Neural cell (in vitro differentiated cells): ENCODE results near the gene MEGF11. TPM values are rescaled to one million over a fixed set of nuclear protein-coding genes. Genes with fewer than 3 reads are reported as not detected.

Source experiments
- H2AFZ ChIP-seq: fragments of 200-600, 300-800 bp; sonication (generic), shearing (Covaris generic); 2 replicates; pipeline ENCODE4 v1.6.0; 2014; ENCODE audit warnings: low read depth, mild to moderate bottlenecking, antibody characterized with exemption, low read length, moderate library complexity
- H3F3A ChIP-seq: fragments of 200-600 bp; shearing (Covaris generic); 2 replicates; pipeline ENCODE4 v1.6.1; 2016; ENCODE audit warnings: mild to moderate bottlenecking, moderate library complexity, mixed read lengths, antibody characterized with exemption, low read length; ENCODE audit not compliant: insufficient read depth, poor library complexity, severe bottlenecking
- H3K27ac ChIP-seq: fragments of 200-600, 300-800 bp; sonication (generic), shearing (Covaris generic); 2 replicates; pipeline ENCODE4 v1.5.1; 2014; ENCODE audit warnings: mild to moderate bottlenecking, low read length, moderate library complexity
- H3K27me3 ChIP-seq: fragments of 300-800, 200-600 bp; sonication (generic), shearing (Covaris generic); 2 replicates; pipeline ENCODE4 v1.6.0; 2014; ENCODE audit warnings: mild to moderate bottlenecking, low read depth, low read length, moderate library complexity; ENCODE audit not compliant: insufficient read depth
- H3K36me3 ChIP-seq: fragments of 300-800, 200-600 bp; sonication (generic), shearing (Covaris generic); 2 replicates; pipeline ENCODE4 v1.5.1; 2014; ENCODE audit warnings: mild to moderate bottlenecking, antibody characterized with exemption, low read length, moderate library complexity; ENCODE audit not compliant: insufficient read depth
- H3K4me2 ChIP-seq: fragments of 300-800, 200-600 bp; sonication (generic), shearing (Covaris generic); 2 replicates; pipeline ENCODE4 v1.6.0; 2014; ENCODE audit warnings: mild to moderate bottlenecking, low read length
- H3K4me3 ChIP-seq: fragments of 300-800, 200-600 bp; sonication (generic), shearing (Covaris generic); 2 replicates; pipeline ENCODE4 v1.5.1; 2014; ENCODE audit warnings: mild to moderate bottlenecking, low read length, moderate library complexity
- H3K79me2 ChIP-seq: fragments of 200-600 bp; shearing (Covaris generic); replicated peaks from 2 replicates; pipeline ENCODE4 v1.6.0; 2014; ENCODE audit warnings: mild to moderate bottlenecking, low read length, moderate library complexity; ENCODE audit not compliant: insufficient read depth
- H3K9ac ChIP-seq: fragments of 300-800, 200-600 bp; sonication (generic), shearing (Covaris generic); 2 replicates; pipeline ENCODE4 v1.6.1; 2016; ENCODE audit warnings: mild to moderate bottlenecking, low read length, mixed read lengths
- H3K9me2 ChIP-seq: fragments of 200-600 bp; shearing (Covaris generic); 2 replicates; pipeline ENCODE4 v1.6.1; 2016; ENCODE audit warnings: mild to moderate bottlenecking, low read length, mixed read lengths; ENCODE audit not compliant: insufficient read depth
- H3K9me3 ChIP-seq: fragments of 200-600, 300-800 bp; sonication (generic), shearing (Covaris generic); 2 replicates; pipeline ENCODE4 v1.6.1; 2016; ENCODE audit warnings: mild to moderate bottlenecking, mixed run types, low read length, moderate library complexity, mixed read lengths
- H4K20me1 ChIP-seq: fragments of 200-600 bp; shearing (Covaris generic); 2 replicates; pipeline ENCODE4 v1.6.1; 2016; ENCODE audit warnings: mild to moderate bottlenecking, mixed run types; ENCODE audit not compliant: insufficient read depth
- EP300 ChIP-seq: fragments of 450-650 bp; conservative IDR thresholded peaks from 2 replicates; pipeline ENCODE4 v1.6.1; 2014; ENCODE audit warnings: antibody characterized with exemption, mild to moderate bottlenecking, moderate library complexity; ENCODE audit not compliant: poor library complexity, severe bottlenecking
- EZH2 ChIP-seq: fragments of 200-600, 300-800 bp; shearing (Covaris generic), sonication (generic); IDR thresholded peaks from 2 replicates; pipeline ENCODE4 v1.6.1; 2014; ENCODE audit warnings: antibody characterized with exemption, low read length, borderline replicate concordance, mild to moderate bottlenecking; ENCODE audit not compliant: insufficient read depth, poor library complexity, severe bottlenecking
- MXI1 ChIP-seq: fragments of 450-650 bp; conservative IDR thresholded peaks from 2 replicates; pipeline ENCODE4 v1.6.1; 2014; ENCODE audit warnings: antibody characterized with exemption, mild to moderate bottlenecking; ENCODE audit not compliant: poor library complexity, severe bottlenecking
- POLR2AphosphoS5 ChIP-seq: IDR thresholded peaks from 2 replicates; pipeline ENCODE4 v1.6.1; 2012
- RAD21 ChIP-seq: fragments of 450-650 bp; conservative IDR thresholded peaks from 2 replicates; pipeline ENCODE4 v1.6.1; 2014; ENCODE audit warnings: antibody characterized with exemption, mild to moderate bottlenecking, moderate library complexity
- REST ChIP-seq: IDR thresholded peaks from 2 replicates; pipeline ENCODE4 v1.6.1; 2012; ENCODE audit warnings: borderline replicate concordance
- SMC3 ChIP-seq: fragments of 450-650 bp; conservative IDR thresholded peaks from 2 replicates; pipeline ENCODE4 v1.6.1; 2014; ENCODE audit warnings: antibody characterized with exemption, mild to moderate bottlenecking, moderate library complexity; ENCODE audit not compliant: poor library complexity
- polyA plus RNA-seq: library from polyadenylated mRNA; depleted of rRNA; stranded (reverse); fragments of >200 nt; gene quantifications from 2 replicates; pipeline ENCODE4 v1.2.3, GENCODE V29; 2014
- TF ChIP-seq, protein P1 (sequence below): fragments of 450-650 bp; IDR thresholded peaks from 2 replicates; pipeline ENCODE4 v1.5.1; 2014; ENCODE audit warnings: antibody characterized with exemption, mild to moderate bottlenecking, moderate library complexity; ENCODE audit not compliant: poor library complexity, severe bottlenecking

Gene MEGF11
- polyA plus RNA-seq, 1 donor from 2014 or later = 0.64 TPM

GRCh38 chr15:66014022-66014421 is 239.5 kb downstream of the MEGF11 start:
- Histone ChIP-seq H3K27ac (no peak overlapping the region), H3K79me2 (no peaks in the 10 kb centered on the region), H3K36me3 (no peaks in the 10 kb centered on the region), H3K9me2 (no peaks in the 10 kb centered on the region), H3F3A (no peaks in the 10 kb centered on the region), H3K4me3 (no peak overlapping the region), H2AFZ (no peak overlapping the region), H3K9ac (no peak overlapping the region), H3K4me2 (no peak overlapping the region), H3K27me3 (no peaks in the 10 kb centered on the region), H4K20me1 (no peaks in the 10 kb centered on the region), H3K9me3 (no peaks in the 10 kb centered on the region)
- TF ChIP-seq EZH2 (no peak), REST (no peak), RAD21 (no peak)

DNA sequence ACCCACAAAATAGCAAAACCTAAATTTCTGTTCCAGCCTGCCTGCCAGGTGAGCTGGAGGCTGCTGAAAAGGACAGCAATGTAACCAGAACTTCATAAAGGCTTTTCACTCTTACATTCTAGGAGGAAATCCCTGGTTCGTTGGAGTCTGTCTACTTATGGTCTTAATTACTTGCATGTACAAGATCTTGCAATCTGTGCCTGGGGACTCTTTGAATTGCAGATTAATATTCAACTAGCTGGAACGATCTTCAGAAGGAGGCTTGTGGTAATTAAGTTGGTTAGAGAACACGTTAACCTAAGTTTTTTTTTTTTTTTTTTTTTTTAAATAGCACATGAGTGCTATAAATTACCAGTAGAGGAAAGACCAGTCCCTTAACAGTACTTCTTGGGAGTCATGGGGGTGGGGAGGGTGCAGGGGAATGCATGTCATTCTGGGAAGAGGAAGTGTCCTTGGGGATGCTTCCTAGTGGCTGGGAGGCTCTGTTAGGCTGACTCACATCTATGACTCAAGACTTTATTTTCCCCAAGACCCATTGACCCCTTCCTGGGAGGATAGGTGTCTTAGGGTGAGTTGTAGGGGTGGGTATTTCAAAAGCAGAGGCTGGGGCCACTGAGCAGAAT is 244.5 kb downstream of the MEGF11 start:
- Histone ChIP-seq H3K27ac (no peak overlapping the region), H4K20me1 (no peaks in the 10 kb centered on the region), H3K4me2 (no peak overlapping the region), H3F3A (no peaks in the 10 kb centered on the region), H3K27me3 (no peaks in the 10 kb centered on the region), H3K9me2 (no peaks in the 10 kb centered on the region), H3K9ac (no peak overlapping the region), H3K9me3 (no peaks in the 10 kb centered on the region), H3K36me3 (no peaks in the 10 kb centered on the region), H2AFZ (no peak overlapping the region), H3K79me2 (no peaks in the 10 kb centered on the region), H3K4me3 (no peak overlapping the region)
- TF ChIP-seq EP300 (no peak), POLR2AphosphoS5 (no peak), EZH2 (no peak), MXI1 (no peak), REST (no peak), SMC3 (no peak)
- TF ChIP-seq, protein P1, sequence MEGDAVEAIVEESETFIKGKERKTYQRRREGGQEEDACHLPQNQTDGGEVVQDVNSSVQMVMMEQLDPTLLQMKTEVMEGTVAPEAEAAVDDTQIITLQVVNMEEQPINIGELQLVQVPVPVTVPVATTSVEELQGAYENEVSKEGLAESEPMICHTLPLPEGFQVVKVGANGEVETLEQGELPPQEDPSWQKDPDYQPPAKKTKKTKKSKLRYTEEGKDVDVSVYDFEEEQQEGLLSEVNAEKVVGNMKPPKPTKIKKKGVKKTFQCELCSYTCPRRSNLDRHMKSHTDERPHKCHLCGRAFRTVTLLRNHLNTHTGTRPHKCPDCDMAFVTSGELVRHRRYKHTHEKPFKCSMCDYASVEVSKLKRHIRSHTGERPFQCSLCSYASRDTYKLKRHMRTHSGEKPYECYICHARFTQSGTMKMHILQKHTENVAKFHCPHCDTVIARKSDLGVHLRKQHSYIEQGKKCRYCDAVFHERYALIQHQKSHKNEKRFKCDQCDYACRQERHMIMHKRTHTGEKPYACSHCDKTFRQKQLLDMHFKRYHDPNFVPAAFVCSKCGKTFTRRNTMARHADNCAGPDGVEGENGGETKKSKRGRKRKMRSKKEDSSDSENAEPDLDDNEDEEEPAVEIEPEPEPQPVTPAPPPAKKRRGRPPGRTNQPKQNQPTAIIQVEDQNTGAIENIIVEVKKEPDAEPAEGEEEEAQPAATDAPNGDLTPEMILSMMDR = no peak
